Panc1 (cell line): Measurements from ENCODE around the gene MYO1B. TPM values are rescaled to one million over a fixed set of nuclear protein-coding genes. Genes with fewer than 3 reads are reported as not detected.

ENCODE experiments used
- ATAC-seq: fragments of 200-7000 bp; cut with Tn5 transposase; 2 replicates; pipeline ENCODE4 v1.9.1; 2020; ENCODE audit warnings: mild to moderate bottlenecking, moderate library complexity
- BruUV-seq: library from RNA; stranded (reverse); fragments of 400-500 nt; replicated peaks from 2 replicates; lab custom pipeline; 2021; lab: Mats Ljungman, UMichigan
- CTCF ChIA-PET: fragments of 300-600 bp; sonication (Branson Sonifier 250); formaldehyde crosslinking; loops from one replicate; lab custom pipeline; 2022; ENCODE audit warnings: antibody characterized with exemption; lab: Charles Lee
- POLR2A ChIA-PET: fragments of 300-600 bp; sonication (Branson Sonifier 250); formaldehyde crosslinking; loops from one replicate; lab custom pipeline; 2022; ENCODE audit warnings: antibody characterized with exemption; lab: Charles Lee
- DNase-seq: peaks from one replicate; pipeline ENCODE4 v3.0.0-alpha.2; 2010; ENCODE audit warnings: low read depth, low spot score
- H3K27ac ChIP-seq: 2 replicates; pipeline ENCODE4 v1.5.1; 2011; ENCODE audit warnings: mild to moderate bottlenecking, low read length, inconsistent platforms
- H3K27me3 ChIP-seq: fragments of 200-500 bp; sonication (Bioruptor generic); 2 replicates; pipeline ENCODE4 v1.6.0; 2014; ENCODE audit warnings: low read length, inconsistent platforms; ENCODE audit not compliant: control insufficient read depth, insufficient read depth
- H3K36me3 ChIP-seq: fragments of 200-500 bp; sonication (Bioruptor generic); 2 replicates; pipeline ENCODE4 v1.5.1; 2014; ENCODE audit warnings: inconsistent platforms, mild to moderate bottlenecking, low read length, moderate library complexity; ENCODE audit not compliant: control insufficient read depth, insufficient read depth
- H3K4me1 ChIP-seq: 2 replicates; pipeline ENCODE4 v1.5.1; 2011; ENCODE audit warnings: inconsistent platforms, mild to moderate bottlenecking, low read length, moderate library complexity; ENCODE audit not compliant: control insufficient read depth, insufficient read depth
- H3K4me3 ChIP-seq, 2 experiments: 2 replicates each; pipeline ENCODE4 v1.5.1; 2011 to 2012; ENCODE audit warnings: low read depth in 2 of 2, low read length in 2 of 2, mild to moderate bottlenecking in 2 of 2, inconsistent platforms in 1 of 2, moderate library complexity in 1 of 2
- H3K9me3 ChIP-seq: fragments of 200-500 bp; sonication (Bioruptor generic); 2 replicates; pipeline ENCODE4 v1.5.1; 2014; ENCODE audit warnings: low read depth, mild to moderate bottlenecking, inconsistent platforms, low read length, moderate library complexity; ENCODE audit not compliant: control insufficient read depth, insufficient read depth
- CTCF ChIP-seq: fragments of 450-650 bp; IDR thresholded peaks from 2 replicates; pipeline ENCODE4 v1.5.1; 2017; ENCODE audit warnings: mild to moderate bottlenecking
- POLR2AphosphoS5 ChIP-seq: IDR thresholded peaks from 2 replicates; pipeline ENCODE4 v1.6.1; 2012; ENCODE audit warnings: mild to moderate bottlenecking, low read depth, low read length, moderate library complexity
- REST ChIP-seq, 2 experiments: IDR thresholded peaks; 2 replicates each; pipeline ENCODE4 v1.6.1; 2011 to 2012; ENCODE audit warnings: low read depth in 2 of 2, control low read depth in 1 of 2, low read length in 1 of 2, mild to moderate bottlenecking in 1 of 2, moderate library complexity in 1 of 2; ENCODE audit not compliant: insufficient read depth in 1 of 2
- SIN3A ChIP-seq: IDR thresholded peaks from 2 replicates; pipeline ENCODE4 v1.6.1; 2012; ENCODE audit warnings: low read depth, mild to moderate bottlenecking, low read length, moderate library complexity, borderline replicate concordance; ENCODE audit not compliant: insufficient read depth
- TCF7L2 ChIP-seq: IDR thresholded peaks from 2 replicates; pipeline ENCODE4 v1.6.1; 2011; ENCODE audit warnings: mild to moderate bottlenecking, low read depth, low read length, inconsistent platforms
- in situ Hi-C: cut with HindIII; loops from 2 replicates; pipeline ENCODE4 v1.10.0; 2016; ENCODE audit warnings: low sequenced_read_pairs, low pct_unique_long_range_greater_than_20kb
- intact Hi-C: fragments of 100-400 bp; cut with micrococcal nuclease; formaldehyde crosslinking; loops from one replicate; pipeline ENCODE4 v1.10.0; 2022; ENCODE audit not compliant: unreplicated experiment
- total RNA-seq: library from RNA; stranded (reverse); gene quantifications from one replicate; pipeline ENCODE4 v1.2.1, GENCODE V29; 2021; ENCODE audit not compliant: unreplicated experiment

The MYO1B gene
- total RNA-seq, 1 experiment from 2014 or later, result 51.5 TPM

GRCh38 chr2:191280290-191280689 is 35.1 kb downstream of the MYO1B start:
- ChIA-PET POLR2A (no interaction called here), CTCF (no interaction called here)
- H3K4me1 ChIP-seq, result no peaks in the 10 kb centered on the region
- no peak for DNase-seq
- intact Hi-C loops (no loop called here), in situ Hi-C loops (no loop called here)
- H3K4me3 ChIP-seq, result no peak overlapping the region
- no peak for ATAC-seq
- H3K27me3 ChIP-seq, result no peaks in the 10 kb centered on the region
- no TSS peak for BruUV-seq
- H3K9me3 ChIP-seq, result no peaks in the 10 kb centered on the region
- H3K27ac ChIP-seq, result no peak overlapping the region
- TF ChIP-seq TCF7L2 (no peak), CTCF (no peak), POLR2AphosphoS5 (no peak), REST (IDR thresholded peaks at IDR 0.05; ENCODE audit: insufficient read depth in 1 of 2, low read depth in 2 of 2, low read length in 1 of 2) (no peak), SIN3A (no peak)
- no peaks in the 10 kb centered on the region for H3K36me3 ChIP-seq

GRCh38 chr2:191280834-191281756 is 35.9 kb downstream of the MYO1B start:
- ATAC-seq, result no peak
- no peaks in the 10 kb centered on the region for H3K4me1 ChIP-seq
- DNase-seq, result no peak
- ChIA-PET POLR2A (no interaction called here), CTCF (no interaction called here)
- intact Hi-C loops (no loop called here), in situ Hi-C loops (no loop called here)
- no peaks in the 10 kb centered on the region for H3K36me3 ChIP-seq
- BruUV-seq, result no TSS peak
- no peaks in the 10 kb centered on the region for H3K9me3 ChIP-seq
- H3K27me3 ChIP-seq, result no peaks in the 10 kb centered on the region
- TF ChIP-seq CTCF, result no peak
- TF ChIP-seq REST (IDR thresholded peaks at IDR 0.05; ENCODE audit: insufficient read depth in 1 of 2, low read depth in 2 of 2, low read length in 1 of 2), result no peak
- no peak for TF ChIP-seq TCF7L2
- no peak for TF ChIP-seq POLR2AphosphoS5
- TF ChIP-seq SIN3A, result no peak
- no peak overlapping the region for H3K4me3 ChIP-seq
- no peak overlapping the region for H3K27ac ChIP-seq
